Activated CD4-positive, alpha-beta T cell treated with anti-CD3 and anti-CD28 coated beads, Interleukin-10, Interleukin-2, amounts not matched to agents 100 ng/mL and 50 ng/mL, durations not matched to agents 16 hours and 8 hours (primary cell): Measurements from ENCODE around the gene STXBP2.
A peak's percentile ranks its signal among the peaks of the same experiment; 100 is the strongest.

ENCODE experiments used
- DNase-seq: peaks from one replicate; pipeline ENCODE4 v3.0.0-alpha.2; 2020

Gene STXBP2

GRCh38 chr19:7636691-7637373 lies at the start of gene STXBP2:
STXBP2 (plus strand) TSS chr19:7637110; CDS start chr19:7637150, 40 bp downstream.
- peak; percentile 93 for DNase-seq

- DNase-seq: no peak
Observed at GRCh38 chr19:7589822-7590221, 47.1 kb upstream of the STXBP2 start.

GRCh38 chr19:7590256-7590655 lies 46.7 kb upstream of the STXBP2 start:
- no peak for DNase-seq

GRCh38 chr19:7595466-7596133 lies 41.3 kb upstream of the STXBP2 start, which contains the start of gene CAMSAP3:
CAMSAP3 (plus strand) TSS chr19:7595863; CDS start chr19:7596003, 140 bp downstream.
- peak; percentile 34 for DNase-seq

- no peak for DNase-seq
Observed at GRCh38 chr19:7596211-7596937, 40.5 kb upstream of the STXBP2 start.

GRCh38 chr19:7597689-7598088 lies 39.2 kb upstream of the STXBP2 start:
- no peak for DNase-seq

- no peak for DNase-seq
Observed at GRCh38 chr19:7598180-7598579, 38.7 kb upstream of the STXBP2 start.

- DNase-seq: no peak
Observed at GRCh38 chr19:7600721-7601120, 36.2 kb upstream of the STXBP2 start.

GRCh38 chr19:7602240-7602934 lies 34.5 kb upstream of the STXBP2 start:
- DNase-seq: no peak

- no peak for DNase-seq
Observed at GRCh38 chr19:7602935-7603497, 33.9 kb upstream of the STXBP2 start.

- DNase-seq: no peak
Observed at GRCh38 chr19:7603919-7604318, 33.0 kb upstream of the STXBP2 start.

- peak; percentile 39 for DNase-seq
Observed at GRCh38 chr19:7605490-7606222, 31.3 kb upstream of the STXBP2 start.

GRCh38 chr19:7606289-7606688 lies 30.6 kb upstream of the STXBP2 start:
- DNase-seq: no peak

GRCh38 chr19:7607212-7607873 lies 29.6 kb upstream of the STXBP2 start:
- DNase-seq: no peak

- no peak for DNase-seq
Observed at GRCh38 chr19:7607874-7608560, 28.9 kb upstream of the STXBP2 start.

- DNase-seq: no peak
Observed at GRCh38 chr19:7610491-7611240, 26.2 kb upstream of the STXBP2 start.

GRCh38 chr19:7611541-7612279 lies 25.2 kb upstream of the STXBP2 start:
- DNase-seq: no peak

GRCh38 chr19:7612282-7613274 lies 24.3 kb upstream of the STXBP2 start:
- no peak for DNase-seq
